GM19372 (cell line): ENCODE measurements around the gene PHEX.

ENCODE experiments used
- ATAC-seq: cut with Tn5 transposase; IDR thresholded peaks from one replicate; pipeline ENCODE4 v1.9.1; 2021; ENCODE audit warnings: mild to moderate bottlenecking, low read depth, moderate library complexity; ENCODE audit not compliant: unreplicated experiment

The PHEX gene

GRCh38 chrX:22095856-22096255 is 63.7 kb downstream of the PHEX start:
- ATAC-seq = no peak

GRCh38 chrX:22097012-22097694 is 65.0 kb downstream of the PHEX start:
- ATAC-seq = no peak

GRCh38 chrX:22105231-22105630 is 73.1 kb downstream of the PHEX start:
- ATAC-seq = no peak

GRCh38 chrX:22105971-22106370 is 73.8 kb downstream of the PHEX start:
- ATAC-seq = no peak

- no peak for ATAC-seq
Observed at GRCh38 chrX:22109442-22109841, 77.3 kb downstream of the PHEX start.

- no peak for ATAC-seq
Observed at GRCh38 chrX:22110729-22111494, 78.8 kb downstream of the PHEX start.

GRCh38 chrX:22116605-22117546 is 84.8 kb downstream of the PHEX start:
- no peak for ATAC-seq

GRCh38 chrX:22117633-22118032 is 85.5 kb downstream of the PHEX start:
- no peak for ATAC-seq

- ATAC-seq = no peak
Observed at GRCh38 chrX:22118161-22118830, 86.2 kb downstream of the PHEX start.

- ATAC-seq = no peak
Observed at GRCh38 chrX:22121161-22121560, 89.0 kb downstream of the PHEX start.

- ATAC-seq = no peak
Observed at GRCh38 chrX:22122510-22122909, 90.4 kb downstream of the PHEX start.

GRCh38 chrX:22124098-22124497 is 92.0 kb downstream of the PHEX start:
- no peak for ATAC-seq

- no peak for ATAC-seq
Observed at GRCh38 chrX:22125481-22125880, 93.4 kb downstream of the PHEX start.

GRCh38 chrX:22126327-22126726 is 94.2 kb downstream of the PHEX start:
- ATAC-seq = no peak

- ATAC-seq = no peak
Observed at GRCh38 chrX:22128961-22129360, 96.8 kb downstream of the PHEX start.

- ATAC-seq = no peak
Observed at GRCh38 chrX:22134681-22135080, 102.6 kb downstream of the PHEX start.

- no peak for ATAC-seq
Observed at GRCh38 chrX:22135171-22135711, 103.1 kb downstream of the PHEX start.

GRCh38 chrX:22135994-22136684 is 104.0 kb downstream of the PHEX start:
- ATAC-seq = no peak

GRCh38 chrX:22136711-22137110 is 104.6 kb downstream of the PHEX start:
- no peak for ATAC-seq

- ATAC-seq = no peak
Observed at GRCh38 chrX:22139822-22140221, 107.7 kb downstream of the PHEX start.
